ENCODE results near the gene ATXN1.

Gene ATXN1

GRCh38 chr6:16326971-16327776 lies 434.1 kb downstream of the ATXN1 start:
- in situ Hi-C loops (cut with MboI; ENCODE audit: low sequenced_read_pairs), result no loop called here

- in situ Hi-C loops (cut with MboI; ENCODE audit: low sequenced_read_pairs), result no loop called here
These were observed 434.7 kb downstream of the ATXN1 start for GRCh38 chr6:16326531-16326930.

DNA sequence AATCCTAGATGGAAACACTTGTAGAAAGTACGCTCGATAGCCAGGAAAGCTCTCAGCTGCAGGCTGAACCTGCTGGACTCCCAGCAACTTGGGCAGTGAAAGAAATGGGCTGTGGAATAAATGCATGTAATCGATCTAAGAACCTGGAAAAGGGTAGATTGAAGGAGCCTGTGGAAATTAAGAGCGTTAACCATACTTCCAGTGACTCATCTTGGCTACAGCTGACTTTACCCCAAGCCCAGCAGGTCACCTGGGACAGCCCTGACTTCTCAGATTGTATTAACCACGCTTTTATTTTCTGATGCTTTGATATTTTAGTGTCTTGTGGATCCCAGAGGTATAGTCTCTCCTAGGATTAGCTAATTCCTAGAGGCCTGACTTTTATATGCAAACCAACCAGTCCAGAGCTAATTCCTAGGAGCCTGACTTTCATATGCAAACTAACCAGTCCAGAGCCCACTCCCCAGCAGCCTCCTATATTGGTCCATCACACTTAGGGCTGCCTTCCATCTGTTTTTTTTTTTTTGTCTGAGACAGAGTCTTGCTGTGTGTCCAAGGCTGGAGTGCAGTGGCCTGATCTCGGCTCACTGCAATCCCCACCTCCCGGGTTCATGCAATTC lies 436.5 kb downstream of the ATXN1 start:
- in situ Hi-C loops (cut with MboI; ENCODE audit: low sequenced_read_pairs), result no loop called here

GRCh38 chr6:16324184-16324583 lies 437.1 kb downstream of the ATXN1 start:
- in situ Hi-C loops (cut with MboI; ENCODE audit: low sequenced_read_pairs), result no loop called here

DNA sequence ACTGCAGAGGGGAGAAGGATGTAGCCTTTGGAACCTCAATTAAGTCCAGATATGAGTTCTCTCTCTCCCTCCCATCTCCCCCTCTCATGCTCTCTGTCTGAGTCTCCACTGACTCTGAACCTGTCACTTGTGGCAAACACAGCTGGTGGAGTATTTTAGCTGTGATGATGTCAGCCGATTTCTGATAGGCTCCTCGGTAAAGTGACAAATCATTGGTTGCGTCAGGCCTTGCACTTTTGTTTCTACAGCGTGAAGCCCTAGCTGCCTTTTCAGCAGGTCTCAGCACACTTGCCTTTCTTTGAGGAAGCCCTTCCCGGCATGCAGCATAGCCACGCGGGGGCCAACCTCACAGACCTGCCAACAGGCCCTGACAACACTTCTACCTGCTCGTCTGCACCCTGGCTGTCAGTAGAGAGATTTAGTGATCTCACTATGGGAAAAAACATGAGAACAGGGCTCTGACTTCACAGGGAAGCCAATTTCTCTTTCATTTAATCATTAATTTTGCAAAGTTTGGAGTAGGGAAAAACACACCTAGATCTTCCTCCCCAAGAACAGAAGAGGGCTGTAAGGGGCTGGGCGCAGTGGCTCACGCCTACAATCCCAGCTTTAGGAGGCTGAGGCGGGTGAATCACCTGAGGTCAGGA lies 438.5 kb downstream of the ATXN1 start:
- in situ Hi-C loops (cut with MboI; ENCODE audit: low sequenced_read_pairs), result no loop called here

- in situ Hi-C loops (cut with MboI; ENCODE audit: low sequenced_read_pairs), result no loop called here
These were observed 439.4 kb downstream of the ATXN1 start for GRCh38 chr6:16321826-16322225.

- in situ Hi-C loops (cut with MboI; ENCODE audit: low sequenced_read_pairs), result no loop called here
These were observed 439.9 kb downstream of the ATXN1 start for GRCh38 chr6:16321341-16321710.

DNA sequence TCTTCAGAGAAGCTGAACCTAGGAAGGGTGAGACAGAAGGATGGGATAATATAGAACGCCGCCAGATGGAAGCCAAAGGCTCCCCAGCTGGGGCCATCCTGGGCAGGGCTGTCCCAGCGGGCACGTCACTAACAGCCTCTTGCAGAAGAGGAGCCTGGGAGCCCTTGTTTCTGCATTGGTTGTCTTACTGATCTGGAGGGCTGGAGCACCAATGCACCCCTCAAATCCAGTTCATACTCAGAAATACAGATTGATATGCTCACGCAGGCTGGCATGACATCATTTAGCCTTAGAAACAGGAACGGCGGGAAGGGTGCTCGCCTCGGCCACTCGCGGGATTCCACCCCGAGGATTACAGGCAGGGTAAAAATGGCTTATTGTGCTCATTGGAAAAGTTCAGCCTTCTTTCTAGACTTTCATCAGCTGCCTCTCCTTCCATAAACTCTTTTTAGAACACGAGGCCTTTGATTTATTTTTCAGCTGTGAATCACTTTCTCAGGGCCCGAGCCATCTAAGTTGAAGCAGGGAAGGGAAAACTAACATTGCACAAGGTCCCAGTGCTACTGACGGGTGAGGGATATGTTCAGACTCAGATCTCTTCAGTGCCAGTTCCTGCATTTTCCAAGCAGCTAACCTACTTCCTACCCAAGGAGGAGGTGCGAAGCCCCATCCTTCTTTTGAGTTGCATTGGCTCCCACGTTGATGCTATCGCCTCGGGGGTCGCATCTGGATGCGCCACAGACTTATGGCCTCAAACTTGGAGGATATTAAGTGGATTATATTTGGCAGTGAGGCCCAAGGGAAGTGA lies 440.5 kb downstream of the ATXN1 start:
- in situ Hi-C loops (cut with MboI; ENCODE audit: low sequenced_read_pairs), result no loop called here

- in situ Hi-C loops (cut with MboI; ENCODE audit: low sequenced_read_pairs), result no loop called here
These were observed 441.3 kb downstream of the ATXN1 start for GRCh38 chr6:16319813-16320532.

DNA sequence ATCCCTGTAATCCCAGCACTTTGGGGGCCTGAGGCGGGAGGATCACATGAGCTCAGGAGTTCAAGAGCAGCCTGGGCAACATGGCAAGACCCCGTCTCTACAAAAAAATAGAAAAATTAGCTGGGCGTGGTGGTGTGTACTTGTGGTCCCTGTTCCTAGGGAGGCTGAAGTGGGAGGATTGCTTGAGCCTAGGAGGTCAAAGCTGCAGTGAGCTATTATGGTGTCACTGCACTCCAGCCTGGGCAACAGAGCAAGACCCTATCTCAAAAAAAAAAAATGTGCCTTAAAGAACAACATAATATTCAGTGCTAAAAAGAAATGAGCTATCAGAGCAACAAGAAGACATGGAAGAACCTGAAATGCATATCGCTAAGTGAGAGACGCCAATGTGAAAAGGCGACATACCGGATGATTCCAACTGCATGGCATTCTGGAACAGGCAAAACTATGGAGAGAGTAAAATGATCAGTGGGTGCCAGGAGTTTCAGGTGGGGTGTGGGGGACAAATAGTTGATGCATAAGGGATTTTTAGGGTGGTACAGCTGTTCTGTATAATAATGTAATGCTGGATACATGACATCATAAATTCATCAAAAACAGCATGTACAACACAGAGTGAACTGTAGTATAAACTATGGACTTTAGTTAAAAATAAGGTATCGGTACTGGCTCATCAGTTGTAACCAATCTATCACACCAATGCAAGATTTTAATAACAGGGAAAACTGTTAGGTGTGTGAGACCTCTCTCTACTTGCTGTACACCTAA lies 442.1 kb downstream of the ATXN1 start:
- in situ Hi-C loops (cut with MboI; ENCODE audit: low sequenced_read_pairs), result no loop called here

DNA sequence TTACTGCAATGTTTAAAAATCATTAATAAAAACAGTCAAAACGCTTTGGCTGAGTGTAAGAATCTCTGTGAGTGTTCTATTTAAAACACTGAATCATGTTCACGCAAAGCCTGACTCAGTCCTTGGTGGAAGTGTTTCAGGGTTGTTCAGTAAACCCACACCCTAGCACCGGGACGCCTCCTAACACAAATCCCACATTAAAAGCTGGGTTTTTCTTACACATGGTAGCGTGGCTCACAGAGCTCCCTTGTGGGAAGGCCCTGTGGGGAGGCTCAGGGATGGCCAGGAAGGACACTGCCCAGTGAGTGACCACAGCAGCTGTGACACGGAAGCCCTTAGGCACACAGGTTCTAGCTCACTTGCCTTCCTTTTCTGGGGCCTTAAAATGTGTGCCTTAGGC lies 442.7 kb downstream of the ATXN1 start:
- in situ Hi-C loops (cut with MboI; ENCODE audit: low sequenced_read_pairs), result no loop called here

DNA sequence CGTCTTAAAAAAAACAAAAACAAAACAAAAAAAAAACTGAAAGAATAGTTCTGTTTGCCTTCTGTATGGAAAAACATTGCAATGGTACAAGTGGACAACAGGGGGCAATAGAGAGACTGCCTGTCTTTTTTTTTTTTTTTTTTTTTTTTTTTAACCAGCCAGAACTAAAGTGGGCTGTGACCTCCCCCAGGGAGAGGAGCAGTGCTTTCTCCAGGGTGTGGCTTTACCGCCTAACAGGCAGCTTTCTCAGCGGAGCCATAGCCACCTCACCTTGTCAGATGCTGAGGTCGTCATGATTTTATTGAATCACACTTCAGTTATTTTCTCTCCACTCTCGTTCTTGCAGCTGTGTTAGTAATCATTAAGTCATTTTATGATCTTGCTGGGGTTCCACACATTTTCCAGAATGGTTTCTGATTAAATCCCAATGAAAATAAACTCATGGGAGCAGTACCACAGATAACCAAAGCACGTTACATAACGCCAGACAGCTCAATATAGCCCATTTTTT lies 444.5 kb downstream of the ATXN1 start:
- in situ Hi-C loops (cut with MboI; ENCODE audit: low sequenced_read_pairs), result no loop called here

DNA sequence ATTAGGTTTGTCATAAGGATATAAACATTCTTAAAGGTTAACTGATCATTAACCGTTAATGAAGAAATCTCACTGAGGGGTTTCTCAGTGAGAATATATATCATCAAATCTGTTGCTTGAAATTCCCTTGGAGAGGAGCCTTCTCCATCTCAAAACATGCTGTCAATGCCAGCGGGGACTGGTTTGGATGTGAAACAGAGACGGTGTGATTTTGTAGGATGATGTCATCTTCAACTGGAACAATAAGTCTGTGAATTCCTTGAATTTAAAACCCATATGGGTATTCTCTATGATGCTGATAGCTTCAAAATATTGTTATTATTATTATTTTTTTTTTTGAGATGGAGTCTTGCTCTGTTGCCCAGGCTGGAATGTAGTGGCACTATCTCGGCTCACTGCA lies 447.0 kb downstream of the ATXN1 start:
- in situ Hi-C loops (cut with MboI; ENCODE audit: low sequenced_read_pairs), result no loop called here

- in situ Hi-C loops (cut with MboI; ENCODE audit: low sequenced_read_pairs), result no loop called here
These were observed 447.5 kb downstream of the ATXN1 start for GRCh38 chr6:16313732-16314131.

GRCh38 chr6:16311763-16312162 lies 449.5 kb downstream of the ATXN1 start:
- in situ Hi-C loops (cut with MboI; ENCODE audit: low sequenced_read_pairs), result no loop called here

DNA sequence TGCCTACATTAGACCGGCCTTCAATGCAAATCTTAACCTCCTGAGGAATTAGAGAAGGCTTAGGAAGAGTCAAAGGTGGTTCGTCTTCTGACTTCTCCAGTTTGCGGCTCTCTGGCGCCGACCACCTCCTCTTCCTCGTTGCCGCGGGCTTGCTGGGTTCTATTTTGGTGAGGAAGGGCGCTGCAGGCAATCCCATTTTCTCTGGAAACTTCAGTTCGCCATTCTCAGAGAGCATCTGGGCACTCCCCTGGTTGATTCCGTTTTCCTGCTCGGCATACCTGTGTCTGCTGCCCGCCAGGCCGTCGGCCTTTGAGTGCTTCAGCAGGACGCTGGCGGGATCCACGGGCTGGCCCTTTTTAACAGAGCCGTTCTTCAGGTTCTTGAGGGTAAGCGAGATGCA lies 454.9 kb downstream of the ATXN1 start:
- in situ Hi-C loops (cut with MboI; ENCODE audit: low sequenced_read_pairs), result no loop called here

DNA sequence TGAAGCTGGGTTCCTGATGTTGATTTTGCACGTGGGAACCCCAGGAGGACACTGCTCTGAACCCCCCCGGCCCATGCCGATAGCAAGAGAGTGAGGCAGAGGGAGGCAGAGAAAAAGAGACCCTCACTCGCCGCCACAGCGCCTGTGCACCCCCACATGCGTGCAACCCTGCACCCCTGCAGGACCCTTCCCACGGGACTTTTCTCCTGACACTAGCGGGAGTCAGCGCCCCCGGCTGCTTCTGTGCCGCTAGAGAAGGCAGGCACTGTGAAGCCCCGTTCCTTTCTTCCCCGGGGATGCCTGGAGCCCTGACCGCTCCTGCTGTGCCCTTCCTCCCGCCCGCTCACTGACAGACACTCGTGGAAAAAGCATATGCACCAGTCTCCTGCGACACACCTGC lies 455.5 kb downstream of the ATXN1 start:
- in situ Hi-C loops (cut with MboI; ENCODE audit: low sequenced_read_pairs), result no loop called here

DNA sequence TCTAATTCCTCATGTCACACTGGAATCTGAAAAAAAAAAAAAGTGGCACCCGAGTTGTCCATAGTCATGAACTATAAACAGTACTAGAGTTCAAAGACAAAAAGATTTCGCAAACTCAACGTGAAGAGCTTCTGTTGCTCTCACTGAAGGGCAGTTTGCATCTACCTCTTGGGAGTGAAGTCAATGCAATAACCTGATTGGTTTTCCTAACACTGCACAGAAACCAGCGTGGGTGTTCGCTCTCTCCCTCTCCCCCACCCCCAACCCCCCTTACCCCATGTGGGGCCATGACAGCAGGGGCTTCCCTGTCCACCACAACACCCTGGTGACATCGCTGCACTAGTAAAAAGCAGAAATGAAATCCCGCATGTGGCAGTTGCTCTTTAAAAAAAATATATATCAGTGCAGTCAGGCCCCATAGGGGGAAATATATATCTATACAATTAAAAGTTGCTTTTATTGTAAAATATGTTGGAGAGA lies 456.0 kb downstream of the ATXN1 start:
- in situ Hi-C loops (cut with MboI; ENCODE audit: low sequenced_read_pairs), result no loop called here

- in situ Hi-C loops (cut with MboI; ENCODE audit: low sequenced_read_pairs), result no loop called here
These were observed 458.3 kb downstream of the ATXN1 start for GRCh38 chr6:16302721-16303552.
